Cardiac fibroblast (primary cell): ENCODE data around the gene KDSR.

Experiments
- DNase-seq, 2 donors: peaks; one replicate each; pipeline versions ENCODE4 v3.0.0 to v3.0.0-alpha.2; 2010; ENCODE audit warnings: low read depth in 2 of 2
- H3K4me3 ChIP-seq, 2 donors: replicated peaks in 1 of 2; 1 replicate in 1 of 2; 2 replicates in 1 of 2; pipeline ENCODE4 v1.5.1; 2011; ENCODE audit warnings: low read depth in 2 of 2, low read length in 2 of 2, mild to moderate bottlenecking in 2 of 2, moderate library complexity in 1 of 2
- CTCF ChIP-seq: IDR thresholded peaks from one replicate; pipeline ENCODE4 v1.5.1; 2011; ENCODE audit warnings: low read depth, mild to moderate bottlenecking, low read length, inconsistent platforms

KDSR gene

GRCh38 chr18:63286926-63287325 lies 80.1 kb downstream of the KDSR start:
- no peak overlapping the region for H3K4me3 ChIP-seq
- TF ChIP-seq CTCF, result no peak
- no peak for DNase-seq

- no peak for DNase-seq
- H3K4me3 ChIP-seq, result no peak overlapping the region
- TF ChIP-seq CTCF, result no peak
These were observed 81.9 kb downstream of the KDSR start for GRCh38 chr18:63284827-63285733.

- DNase-seq, result no peak
- no peak for TF ChIP-seq CTCF
- no peak overlapping the region for H3K4me3 ChIP-seq
These were observed 82.7 kb downstream of the KDSR start for GRCh38 chr18:63284173-63284799.

- no peak for TF ChIP-seq CTCF
- no peak for DNase-seq
- H3K4me3 ChIP-seq, result no peak overlapping the region
These were observed 83.5 kb downstream of the KDSR start for GRCh38 chr18:63283305-63284094.

GRCh38 chr18:63282793-63283192 lies 84.2 kb downstream of the KDSR start:
- no peak for TF ChIP-seq CTCF
- no peak for DNase-seq
- no peak overlapping the region for H3K4me3 ChIP-seq
